ENCODE results near the gene ARMC2. TPM values are rescaled to one million over a fixed set of nuclear protein-coding genes. Genes with fewer than 3 reads are reported as not detected.
"Not testable (repeated sequence)": the region's sequence is repeated elsewhere in the genome, so short reads cannot be mapped to it uniquely, and the experiment has no call there.

The ARMC2 gene
- total RNA-seq, 1 donor from 2014 or later = 11.5 TPM

DNA sequence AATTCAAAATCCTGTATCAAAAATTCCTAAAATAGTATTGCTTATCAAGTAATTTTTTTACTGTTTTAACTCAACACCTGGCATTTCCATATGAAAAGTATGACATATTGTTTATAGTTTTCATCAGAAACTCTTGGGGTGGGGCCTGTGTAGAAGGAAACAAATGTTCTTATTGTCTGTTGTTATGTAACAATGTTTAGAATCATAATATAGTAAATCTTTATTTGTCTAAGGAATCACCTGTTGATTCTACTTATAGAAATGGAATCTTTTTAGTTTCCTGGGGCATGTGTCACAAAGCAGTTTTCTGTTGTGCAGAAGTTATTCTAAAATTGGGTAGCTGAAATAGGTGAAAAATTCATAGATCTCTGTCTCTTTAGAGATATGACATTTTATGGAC lies 4.9 kb downstream of the ARMC2 start:
- TF ChIP-seq POLR2AphosphoS5 (IDR thresholded peaks at IDR 0.05; ENCODE audit: insufficient read depth in 1 of 2, low read depth in 1 of 2) = no peak
- no peak for TF ChIP-seq POLR2A (IDR thresholded peaks at IDR 0.05)
- TF ChIP-seq, protein P1, sequence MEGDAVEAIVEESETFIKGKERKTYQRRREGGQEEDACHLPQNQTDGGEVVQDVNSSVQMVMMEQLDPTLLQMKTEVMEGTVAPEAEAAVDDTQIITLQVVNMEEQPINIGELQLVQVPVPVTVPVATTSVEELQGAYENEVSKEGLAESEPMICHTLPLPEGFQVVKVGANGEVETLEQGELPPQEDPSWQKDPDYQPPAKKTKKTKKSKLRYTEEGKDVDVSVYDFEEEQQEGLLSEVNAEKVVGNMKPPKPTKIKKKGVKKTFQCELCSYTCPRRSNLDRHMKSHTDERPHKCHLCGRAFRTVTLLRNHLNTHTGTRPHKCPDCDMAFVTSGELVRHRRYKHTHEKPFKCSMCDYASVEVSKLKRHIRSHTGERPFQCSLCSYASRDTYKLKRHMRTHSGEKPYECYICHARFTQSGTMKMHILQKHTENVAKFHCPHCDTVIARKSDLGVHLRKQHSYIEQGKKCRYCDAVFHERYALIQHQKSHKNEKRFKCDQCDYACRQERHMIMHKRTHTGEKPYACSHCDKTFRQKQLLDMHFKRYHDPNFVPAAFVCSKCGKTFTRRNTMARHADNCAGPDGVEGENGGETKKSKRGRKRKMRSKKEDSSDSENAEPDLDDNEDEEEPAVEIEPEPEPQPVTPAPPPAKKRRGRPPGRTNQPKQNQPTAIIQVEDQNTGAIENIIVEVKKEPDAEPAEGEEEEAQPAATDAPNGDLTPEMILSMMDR (IDR thresholded peaks at IDR 0.05) = no peak
- peaks cover 8% of the 10 kb centered on the region for H3K4me1 ChIP-seq
- no peak for DNase-seq (ENCODE audit: extremely low spot score in 2 of 2)
- H3K9me3 ChIP-seq = no peaks in the 10 kb centered on the region
- no peak overlapping the region for H3K27ac ChIP-seq
- no peak overlapping the region for H3K4me3 ChIP-seq
- H3K36me3 ChIP-seq = peaks cover 0 to 31% of the 10 kb centered on the region in 2 donors
- no peaks in the 10 kb centered on the region for H3K27me3 ChIP-seq
- intact Hi-C loops (cut with DNase I) = no loop called here

DNA sequence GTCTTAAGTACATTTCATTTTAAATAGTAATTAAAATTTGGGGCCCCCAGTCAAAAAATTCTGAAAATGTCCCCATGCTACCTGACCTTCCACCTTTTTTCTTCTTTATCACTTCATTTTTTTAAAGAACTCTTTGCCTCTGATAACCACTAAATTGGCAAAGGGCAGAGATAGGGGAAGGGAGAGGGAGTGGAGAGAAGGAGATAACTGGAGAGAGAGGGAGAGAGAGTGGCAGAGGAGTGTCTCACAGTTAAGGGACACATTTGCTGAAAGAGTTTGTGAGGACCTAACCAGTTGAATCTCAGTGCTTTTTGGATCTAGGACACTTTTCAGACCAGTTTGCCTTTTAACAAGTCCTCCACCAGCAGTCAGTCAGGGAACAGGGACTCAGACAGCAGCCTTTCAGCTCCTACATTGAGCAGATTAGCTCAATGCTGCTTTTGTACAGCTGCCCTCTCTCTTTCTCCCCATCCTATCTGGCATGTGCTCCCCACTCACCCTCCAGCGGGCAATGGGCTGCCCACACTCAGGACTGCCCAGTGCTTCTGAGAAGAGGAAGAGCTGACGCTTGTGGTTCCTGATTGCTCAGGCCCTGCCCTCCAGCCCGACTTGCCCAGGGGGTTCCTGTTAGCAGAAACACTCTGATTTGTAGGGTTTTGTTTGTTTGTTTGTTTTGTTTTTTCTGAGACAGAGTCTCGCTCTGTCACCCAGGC lies 14.4 kb downstream of the ARMC2 start:
- Histone ChIP-seq H3K27me3 (no peaks in the 10 kb centered on the region), H3K4me3 (no peak overlapping the region), H3K27ac (peak overlapping the region; percentile 64), H3K4me1 (peaks cover 18% of the 10 kb centered on the region), H3K9me3 (no peaks in the 10 kb centered on the region), H3K36me3 (peaks cover 0 to 9% of the 10 kb centered on the region in 2 donors)
- TF ChIP-seq, protein P1 (IDR thresholded peaks at IDR 0.05) = no peak
- no peak for TF ChIP-seq POLR2AphosphoS5 (IDR thresholded peaks at IDR 0.05; ENCODE audit: insufficient read depth in 1 of 2, low read depth in 1 of 2)
- TF ChIP-seq POLR2A (IDR thresholded peaks at IDR 0.05) = no peak
- intact Hi-C loops (cut with DNase I) = no loop called here
- DNase-seq (ENCODE audit: extremely low spot score in 2 of 2) = no peak

DNA sequence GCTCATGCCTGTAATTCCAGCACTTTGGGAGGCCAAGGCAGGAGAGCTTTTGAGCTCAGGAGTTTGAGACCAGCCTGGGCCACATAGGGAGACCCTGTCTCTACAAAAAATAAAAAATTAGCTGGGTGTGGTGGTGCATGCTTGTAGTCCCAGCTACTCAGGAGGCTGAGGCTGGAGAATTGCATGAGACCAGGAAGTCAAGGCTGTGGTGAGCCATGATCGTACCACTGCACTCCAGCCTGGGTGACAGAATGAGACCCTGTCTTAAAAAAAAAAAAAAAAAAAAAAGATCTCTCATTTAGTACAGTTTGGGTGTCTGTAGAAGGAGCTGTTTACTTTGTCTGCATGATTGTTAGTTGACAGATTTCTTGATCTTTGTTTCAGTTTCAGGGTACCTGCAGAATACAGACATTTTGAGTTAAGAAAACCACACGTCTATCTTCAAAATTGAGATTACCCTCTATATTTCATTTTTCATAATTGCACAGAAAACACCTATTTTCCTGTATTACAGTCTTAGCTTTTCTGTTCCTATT lies 17.6 kb downstream of the ARMC2 start:
- H3K27me3 ChIP-seq; DNase-seq (ENCODE audit: extremely low spot score in 2 of 2); H3K36me3 ChIP-seq; intact Hi-C loops (cut with DNase I); H3K4me3 ChIP-seq; H3K9me3 ChIP-seq: not testable (repeated sequence)
- Histone ChIP-seq H3K27ac (peak overlapping the region; percentile 64), H3K4me1 (peaks cover 18% of the 10 kb centered on the region)

DNA sequence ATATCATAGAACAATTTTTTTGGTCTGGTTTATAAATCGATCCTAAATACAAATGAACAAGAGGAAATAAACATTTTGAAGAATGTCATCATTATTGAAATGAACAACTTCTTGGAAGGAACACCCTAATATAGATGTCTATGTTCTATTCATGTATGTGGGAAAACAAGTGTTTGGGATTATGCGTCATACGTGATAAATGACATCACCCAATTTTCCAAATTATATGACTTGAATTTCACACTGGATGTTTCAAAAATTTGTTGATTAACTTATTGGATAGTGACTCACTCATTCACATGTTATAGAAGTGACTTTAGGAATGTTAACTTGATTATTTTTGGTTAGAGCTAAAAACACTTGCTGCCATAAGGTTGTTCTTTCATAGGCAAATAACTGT lies 18.6 kb downstream of the ARMC2 start:
- no peak for DNase-seq (ENCODE audit: extremely low spot score in 2 of 2)
- Histone ChIP-seq H3K9me3 (no peaks in the 10 kb centered on the region), H3K4me3 (no peak overlapping the region), H3K27ac (peak overlapping the region; percentile 64), H3K27me3 (no peaks in the 10 kb centered on the region), H3K4me1 (peaks cover 27% of the 10 kb centered on the region), H3K36me3 (no peaks in the 10 kb centered on the region)
- TF ChIP-seq POLR2A (IDR thresholded peaks at IDR 0.05) = no peak
- TF ChIP-seq, protein P1 (IDR thresholded peaks at IDR 0.05) = no peak
- TF ChIP-seq POLR2AphosphoS5 (IDR thresholded peaks at IDR 0.05; ENCODE audit: insufficient read depth in 1 of 2, low read depth in 1 of 2) = no peak
- intact Hi-C loops (cut with DNase I) = no loop called here

DNA sequence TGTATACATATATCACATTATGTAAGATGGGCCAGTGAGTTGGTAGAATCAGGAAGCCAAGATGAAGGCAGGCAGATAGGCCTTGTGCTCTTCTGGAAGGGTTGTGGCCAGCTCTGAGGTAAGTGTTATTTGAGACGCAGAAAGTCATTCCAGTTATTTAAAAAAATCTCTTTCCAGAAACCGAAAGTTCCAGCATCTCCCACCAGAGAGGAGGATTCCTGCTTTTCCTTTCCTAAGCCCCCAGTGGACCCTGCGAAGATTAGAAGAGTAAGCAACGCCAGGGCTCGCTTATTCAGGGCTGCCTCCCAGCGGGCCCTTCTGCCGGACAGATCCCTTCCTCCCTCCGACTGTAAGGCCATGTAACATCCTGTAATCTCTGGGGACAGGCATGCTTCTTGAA lies 20.4 kb downstream of the ARMC2 start:
- Histone ChIP-seq H3K4me3 (no peak overlapping the region), H3K9me3 (no peaks in the 10 kb centered on the region), H3K27me3 (no peaks in the 10 kb centered on the region), H3K27ac (no peak overlapping the region), H3K4me1 (peaks cover 42% of the 10 kb centered on the region), H3K36me3 (no peaks in the 10 kb centered on the region)
- TF ChIP-seq POLR2AphosphoS5 (IDR thresholded peaks at IDR 0.05; ENCODE audit: insufficient read depth in 1 of 2, low read depth in 1 of 2) (no peak), POLR2A (IDR thresholded peaks at IDR 0.05) (no peak)
- TF ChIP-seq, protein P1 (IDR thresholded peaks at IDR 0.05) = no peak
- intact Hi-C loops (cut with DNase I) = no loop called here
- no peak for DNase-seq (ENCODE audit: extremely low spot score in 2 of 2)
